GDM1 (cell line): Measurements from ENCODE around the gene CAMK2D.
A peak's percentile ranks its signal among the peaks of the same experiment; 100 is the strongest.

Experiments used
- DNase-seq: peaks from one replicate; lab custom pipeline; 2025; lab: John Stamatoyannopoulos, UW

Gene CAMK2D

DNA sequence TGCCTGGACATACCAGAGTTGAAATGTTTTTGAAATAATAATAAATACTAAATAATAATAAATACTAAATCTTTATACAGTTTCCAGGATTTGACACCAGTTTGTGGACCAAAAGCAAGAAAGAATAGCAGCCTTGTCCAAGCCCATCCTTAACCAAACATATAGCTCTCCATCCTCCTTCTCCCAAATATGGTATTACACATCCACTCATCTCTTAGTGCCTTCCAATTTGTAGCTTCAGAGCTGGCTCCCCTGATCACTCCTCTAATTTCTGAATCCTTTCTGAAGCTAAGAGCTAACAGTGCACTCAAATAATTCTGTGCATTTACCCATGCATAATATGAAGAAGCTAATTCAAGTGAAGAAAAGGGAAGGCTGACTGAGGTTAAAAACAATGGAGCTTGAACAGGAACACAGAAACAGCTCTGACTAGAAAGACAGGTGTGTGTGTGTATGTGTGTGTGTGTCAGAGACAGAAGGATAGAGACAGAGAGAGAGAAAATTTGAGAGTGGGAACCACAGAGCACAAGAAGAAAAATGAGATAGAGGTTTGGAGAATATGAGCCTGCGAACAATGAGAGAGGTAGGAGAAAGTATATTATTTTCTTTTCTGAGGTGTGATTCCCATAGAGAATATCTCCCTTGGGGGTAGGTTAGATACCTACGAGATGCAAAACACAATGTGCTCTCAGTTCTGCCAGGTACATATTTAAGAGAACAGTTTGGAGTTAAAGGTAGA is 123.5 kb downstream of the CAMK2D start:
- DNase-seq, result no peak

DNA sequence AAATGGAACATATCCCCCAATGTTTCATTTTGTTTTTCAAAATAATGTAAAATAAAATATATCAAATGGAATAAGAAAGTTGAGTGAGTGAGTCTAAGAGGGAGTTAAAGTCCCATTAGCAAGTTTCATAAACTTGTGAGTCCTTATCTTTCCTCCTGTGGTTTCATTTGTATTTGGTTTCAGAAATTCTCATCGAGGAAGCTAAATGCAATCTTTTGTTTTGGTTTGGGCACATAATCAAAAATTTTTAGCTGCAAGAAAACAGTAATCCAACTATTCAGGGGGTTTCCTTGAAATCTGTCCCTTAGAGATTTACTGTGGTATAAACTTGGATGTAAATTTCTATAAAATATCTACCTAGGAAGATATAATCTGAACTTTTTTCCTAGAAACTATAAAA is 124.2 kb downstream of the CAMK2D start:
- DNase-seq, result no peak

DNA sequence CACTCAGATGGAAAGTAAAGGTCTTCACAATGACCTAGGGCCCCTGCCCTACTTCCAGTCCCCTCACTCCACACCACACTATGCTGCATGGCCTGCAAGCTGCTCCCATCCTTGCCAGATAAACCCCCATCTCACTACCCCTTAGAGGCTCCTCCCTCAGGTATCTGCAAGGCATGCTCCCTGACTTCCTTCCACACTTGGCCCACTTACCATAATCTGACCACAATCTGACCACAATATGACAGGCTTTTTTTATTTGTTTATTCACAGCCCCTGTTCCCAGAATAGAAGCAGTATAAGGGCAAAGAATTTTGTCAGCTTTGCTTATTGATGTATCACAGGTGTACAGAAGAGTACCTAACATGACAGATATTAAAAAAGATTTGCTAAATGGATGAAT is 124.7 kb downstream of the CAMK2D start:
- peak; percentile 29 for DNase-seq

DNA sequence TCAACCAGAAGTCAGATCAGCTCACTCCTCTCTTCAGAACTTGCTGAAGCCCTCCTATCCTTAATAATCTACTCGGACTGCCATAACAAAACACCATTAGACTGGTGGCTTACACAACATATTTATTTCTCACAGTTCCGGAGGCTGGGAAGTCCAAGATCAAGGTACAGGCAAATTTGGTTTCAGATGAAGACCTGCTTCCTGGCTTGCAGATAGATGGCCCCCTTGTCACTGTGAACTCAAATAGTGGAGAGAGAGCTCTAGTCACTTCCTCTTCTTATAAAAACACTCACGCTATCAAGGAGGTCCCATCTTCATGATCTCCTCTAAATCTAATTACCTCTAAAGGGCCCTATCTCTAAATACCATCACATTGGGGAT is 125.1 kb downstream of the CAMK2D start:
- DNase-seq, result no peak

DNA sequence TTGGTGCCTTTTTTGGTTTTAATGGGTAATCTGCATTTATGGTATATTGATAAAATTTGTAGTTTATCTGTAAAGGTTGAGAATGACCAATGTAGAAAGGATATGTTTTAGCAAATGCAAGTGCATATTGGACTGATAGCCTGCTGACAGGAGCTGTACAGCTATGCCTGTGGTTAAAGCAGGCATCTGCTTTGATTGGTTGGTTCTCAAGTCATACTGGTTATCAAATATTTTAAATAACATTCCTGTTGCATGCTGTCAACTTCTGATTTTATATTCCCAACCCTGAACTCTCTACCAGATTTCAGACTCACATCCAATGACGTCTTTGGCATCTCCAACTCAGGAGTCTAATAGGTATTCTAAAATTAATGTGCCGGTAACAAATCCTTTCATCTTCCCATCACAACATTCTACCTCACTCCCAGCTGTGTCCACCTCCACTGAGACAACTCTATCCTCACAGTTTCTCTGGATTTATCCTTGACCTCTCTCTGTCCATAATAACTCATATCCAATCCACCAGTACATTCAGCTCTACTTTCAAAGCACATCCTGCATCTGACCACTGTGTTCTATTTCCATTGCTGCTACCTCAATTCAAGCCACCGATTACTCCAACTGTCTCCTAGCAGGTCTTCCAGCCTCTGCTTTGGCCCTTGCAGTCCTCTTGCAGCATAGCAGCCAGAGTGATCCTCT is 125.7 kb downstream of the CAMK2D start:
- DNase-seq, result no peak

DNA sequence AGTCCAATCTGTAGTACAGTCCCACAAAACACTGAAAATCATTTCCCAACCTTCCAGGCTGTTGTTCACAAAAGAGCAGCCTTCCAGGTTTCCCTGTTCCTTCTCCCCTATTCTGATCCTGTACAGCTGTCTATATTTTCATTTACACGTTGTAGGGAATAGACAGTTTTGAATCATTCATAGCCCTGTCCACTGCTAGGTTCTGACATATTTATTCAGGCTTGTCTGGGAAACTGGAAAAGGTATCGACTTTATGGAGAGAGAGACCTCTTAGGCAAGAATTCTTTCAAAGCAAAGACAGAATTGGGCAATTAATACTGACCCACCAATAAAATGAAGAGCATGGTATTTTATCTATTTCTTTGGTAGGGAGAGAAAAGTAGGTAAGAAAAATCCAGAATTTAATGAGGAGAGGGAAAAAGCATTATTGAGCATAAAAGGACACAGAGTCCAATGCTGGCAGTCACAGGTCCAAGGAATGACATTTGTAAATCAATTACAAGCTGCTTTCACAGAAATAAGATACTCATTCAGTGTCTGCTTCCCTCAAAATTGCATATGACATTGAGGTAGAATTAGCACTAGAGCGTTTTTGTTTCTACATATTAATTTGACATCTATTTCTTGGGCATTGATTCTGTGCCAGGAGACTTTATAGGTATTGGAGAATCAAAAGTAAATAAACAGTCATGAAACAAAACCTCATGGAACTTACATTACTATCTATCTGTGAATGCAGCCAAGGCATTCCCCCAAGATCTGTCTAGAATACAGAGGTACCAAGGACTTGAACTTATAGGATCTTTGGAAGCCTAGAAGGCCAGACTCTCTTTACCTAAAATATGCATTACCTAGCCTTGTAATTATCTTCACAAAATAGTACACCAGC is 127.2 kb downstream of the CAMK2D start:
- no peak for DNase-seq

DNA sequence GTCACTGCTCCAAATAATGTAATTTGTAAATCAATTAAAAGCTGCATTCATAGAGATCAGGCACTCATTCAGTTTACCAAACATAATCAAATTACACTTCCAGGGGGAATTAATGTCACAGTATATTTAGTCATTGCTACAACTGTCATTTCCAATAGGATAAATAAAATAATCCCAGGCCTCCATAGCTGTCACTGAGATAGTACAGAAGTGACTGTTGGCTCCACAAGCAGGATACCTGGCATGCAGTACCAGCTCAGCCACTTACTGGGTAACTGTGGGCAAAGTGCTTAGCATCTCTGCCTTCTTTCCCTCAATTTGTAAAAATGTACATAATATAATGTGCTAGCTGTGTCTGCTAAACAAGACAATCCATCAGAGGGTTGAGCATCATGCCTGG is 128.1 kb downstream of the CAMK2D start:
- no peak for DNase-seq

DNA sequence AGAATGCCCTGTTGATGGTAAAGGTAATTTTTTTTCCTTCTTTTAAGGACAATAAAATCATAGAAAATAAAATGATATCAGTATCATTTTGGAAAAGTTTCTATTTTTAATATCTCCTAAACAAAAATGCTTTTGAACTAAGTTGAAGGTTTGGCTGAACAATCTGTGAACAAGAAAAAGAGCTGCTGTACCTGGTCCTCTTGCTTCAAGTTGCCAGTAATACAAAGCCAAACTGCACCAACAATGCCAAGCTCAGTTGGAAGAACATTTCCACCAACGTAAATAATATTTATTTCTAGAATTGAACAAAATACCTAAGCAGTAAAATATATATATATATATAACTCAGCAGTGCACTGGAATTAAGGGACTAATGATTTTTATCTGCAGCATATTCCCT is 132.8 kb downstream of the CAMK2D start:
- DNase-seq, result no peak

DNA sequence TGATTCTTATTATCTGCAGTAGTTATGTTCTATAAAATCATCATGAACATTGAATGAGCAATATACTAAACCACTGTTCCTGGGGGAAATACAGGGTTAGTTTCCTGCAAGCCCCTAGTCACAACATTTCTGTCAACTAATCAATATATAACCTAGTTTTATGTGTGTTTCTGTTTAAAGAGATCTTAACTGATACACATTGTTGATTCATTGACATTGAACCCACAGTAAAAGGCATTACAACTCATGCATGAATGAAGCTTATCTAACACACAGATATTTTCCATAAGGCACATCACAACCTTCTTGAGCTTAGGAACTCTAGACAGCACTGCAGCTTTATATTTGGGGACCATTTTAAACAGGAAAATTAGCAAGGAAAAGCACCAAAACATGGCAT is 134.2 kb downstream of the CAMK2D start:
- DNase-seq, result no peak

DNA sequence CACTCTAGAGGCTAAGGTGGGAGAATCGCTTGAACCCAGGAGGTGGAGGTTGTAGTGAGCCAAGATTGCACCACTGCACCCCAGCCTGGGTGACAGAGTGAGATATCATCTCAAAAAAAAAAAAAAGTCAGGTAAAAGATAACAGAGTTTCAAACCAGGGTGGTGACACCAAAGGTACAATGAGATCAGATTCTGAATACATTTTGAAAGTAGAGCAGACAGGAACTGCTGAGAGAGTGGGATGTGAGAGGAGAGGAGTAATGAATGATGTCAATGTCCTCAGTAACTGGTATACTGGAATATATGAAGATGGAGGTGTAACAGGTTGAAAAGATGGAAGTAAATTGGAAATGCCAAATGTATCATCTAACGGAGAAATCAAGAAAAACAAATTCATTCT is 135.6 kb downstream of the CAMK2D start:
- DNase-seq, result no peak

DNA sequence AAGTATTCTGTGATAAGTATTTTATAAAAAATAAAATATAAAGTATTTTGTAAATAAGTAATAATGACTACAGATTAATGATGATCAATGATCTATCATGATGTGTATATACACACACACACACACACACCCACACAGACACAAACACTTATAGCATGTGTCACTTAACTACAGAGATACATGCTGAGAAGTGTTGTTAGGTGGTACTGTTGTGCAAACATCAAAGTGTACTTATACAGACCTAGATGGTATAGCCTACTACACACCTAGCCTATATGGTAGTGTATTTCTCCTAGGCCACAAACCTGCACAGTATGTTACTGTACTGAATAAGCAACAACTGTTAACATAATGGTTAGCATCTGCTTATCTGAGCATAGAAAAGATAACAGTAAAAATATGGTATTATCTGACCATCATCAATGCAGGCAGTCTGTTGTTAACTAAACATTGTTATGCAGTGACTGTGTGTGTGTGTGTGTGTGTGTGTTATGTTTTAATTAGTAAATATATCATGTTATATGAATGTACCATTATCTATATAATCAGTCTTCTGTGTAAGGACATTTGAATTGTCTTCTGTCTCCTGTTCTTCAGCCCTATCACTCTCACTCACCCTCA is 138.2 kb downstream of the CAMK2D start:
- DNase-seq, result no peak

DNA sequence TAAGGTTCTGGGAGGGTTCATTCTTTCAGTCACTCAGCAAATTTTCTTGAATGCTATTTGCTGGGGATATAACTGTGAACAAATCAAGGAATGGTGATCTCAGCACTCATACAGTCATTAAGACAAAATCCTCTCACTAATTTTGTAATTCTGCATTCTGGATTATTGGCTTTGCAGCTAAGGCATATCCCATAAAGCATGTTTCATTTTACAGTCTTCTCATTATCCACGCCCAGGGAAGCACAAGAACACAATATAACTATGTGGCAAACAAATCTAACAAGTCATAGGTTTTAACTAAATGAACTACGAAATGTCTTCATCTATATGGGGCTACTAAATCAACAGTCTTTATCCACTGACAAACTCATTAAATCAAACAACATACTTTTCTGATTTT is 139.9 kb downstream of the CAMK2D start:
- no peak for DNase-seq

DNA sequence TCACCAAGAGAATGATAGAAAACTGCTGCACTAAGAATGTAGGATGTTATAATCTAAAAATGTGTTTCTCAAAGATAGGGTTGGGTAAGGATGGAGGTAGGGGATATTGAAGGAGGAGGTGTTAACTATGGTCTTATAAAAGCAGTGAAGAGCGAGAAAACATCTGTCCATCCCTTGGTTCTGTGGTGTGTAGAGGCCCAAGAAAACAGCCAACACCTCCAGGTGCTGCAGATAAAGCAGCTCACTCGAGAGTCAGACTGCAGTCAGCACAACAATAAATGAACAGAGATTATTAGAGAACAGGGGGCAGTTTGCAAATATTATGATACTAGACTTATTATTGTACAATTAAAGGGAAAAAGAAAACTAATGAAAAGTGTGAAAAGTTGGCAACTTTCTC is 141.5 kb downstream of the CAMK2D start:
- DNase-seq, result no peak

DNA sequence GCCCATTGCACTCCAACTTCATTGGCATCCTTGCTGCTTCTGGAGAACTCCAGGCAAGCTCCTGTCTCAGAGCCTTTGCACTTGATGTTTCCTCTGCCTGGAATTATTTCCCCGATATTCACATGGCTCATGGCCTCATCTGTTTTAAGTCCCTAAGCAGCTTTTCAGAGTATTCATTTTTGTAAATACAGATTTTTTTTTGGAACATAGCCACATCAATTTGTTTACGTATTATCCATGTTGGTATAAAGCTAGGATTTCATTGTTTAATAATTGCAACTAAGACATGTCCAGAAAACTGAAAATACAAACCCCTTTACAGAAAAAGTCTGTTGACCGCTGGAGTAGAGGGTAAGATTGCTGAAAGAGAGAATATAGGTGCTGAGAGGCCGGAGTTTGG is 142.0 kb downstream of the CAMK2D start:
- DNase-seq, result no peak

DNA sequence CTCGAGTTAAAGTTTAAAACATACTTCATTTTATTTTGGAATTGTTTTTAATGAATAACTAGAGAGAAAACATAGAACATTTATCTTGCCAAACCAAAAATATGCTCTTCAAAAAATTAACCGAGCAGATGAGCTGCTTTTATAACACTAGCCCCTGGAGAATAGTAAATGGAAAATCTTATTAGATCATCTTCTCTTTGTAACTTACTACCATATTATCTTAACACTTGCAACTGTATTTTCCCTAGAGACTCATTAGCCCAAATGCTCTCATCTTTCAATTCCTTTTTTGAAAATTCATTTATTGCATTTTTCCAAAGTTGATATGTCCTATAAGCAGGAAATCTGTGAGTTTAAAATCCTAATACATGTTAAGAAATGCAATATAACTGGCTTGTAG is 143.3 kb downstream of the CAMK2D start:
- no peak for DNase-seq

DNA sequence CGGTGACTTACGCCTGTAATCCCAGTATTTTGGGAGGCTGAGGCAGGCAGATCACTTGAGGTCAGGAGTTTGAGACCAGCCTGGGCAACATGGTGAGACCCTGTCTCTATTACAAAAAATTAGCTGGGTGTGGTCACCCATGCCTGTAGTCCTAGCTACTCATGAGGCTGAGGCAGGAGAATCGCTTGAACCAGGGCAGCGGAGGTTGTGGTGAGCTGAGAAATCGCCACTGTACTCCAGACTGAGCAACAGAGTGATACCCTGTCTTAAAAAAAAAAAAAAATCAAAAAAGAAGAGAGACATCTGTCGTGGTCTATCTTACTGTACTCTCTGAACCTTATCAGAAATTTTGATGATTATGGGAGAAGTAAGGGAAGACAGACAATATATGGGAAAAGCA is 144.3 kb downstream of the CAMK2D start:
- DNase-seq, result no peak

DNA sequence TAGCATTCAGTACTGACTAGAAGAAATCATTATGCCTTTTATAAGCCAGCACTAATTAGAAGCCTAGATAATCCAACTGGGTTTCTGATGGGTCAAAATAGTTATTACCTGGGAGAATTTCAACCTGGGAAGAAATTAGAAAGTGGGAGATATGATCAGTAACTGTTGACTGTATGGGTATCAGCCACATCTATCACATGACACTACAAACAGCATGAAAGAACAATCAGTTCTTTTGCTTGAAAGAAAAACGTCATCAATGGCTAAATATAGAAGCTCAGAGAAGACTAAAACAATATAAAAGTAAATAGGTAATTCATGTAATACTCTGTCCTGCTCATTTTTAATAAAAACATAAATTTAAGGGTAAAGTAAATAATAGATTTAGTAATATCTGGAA is 145.1 kb downstream of the CAMK2D start:
- DNase-seq, result no peak

DNA sequence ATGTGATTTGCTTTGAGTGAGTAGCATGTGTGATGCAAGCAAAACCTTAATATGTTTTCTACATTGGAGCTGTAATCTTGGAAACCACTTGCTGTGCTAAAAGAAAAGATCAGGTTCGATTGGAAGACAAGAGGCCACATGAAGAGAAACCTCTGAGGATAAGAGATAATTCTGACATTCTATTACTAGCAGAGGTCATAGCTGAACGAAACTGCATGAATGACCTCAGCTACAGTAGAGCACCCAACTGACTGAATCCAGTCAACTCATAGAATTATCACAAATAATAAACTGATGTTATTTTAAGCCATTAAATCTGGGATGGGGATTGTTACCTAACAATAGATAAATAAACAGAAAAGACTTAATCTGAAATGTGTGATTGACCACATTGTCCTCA is 147.1 kb downstream of the CAMK2D start:
- DNase-seq, result no peak

DNA sequence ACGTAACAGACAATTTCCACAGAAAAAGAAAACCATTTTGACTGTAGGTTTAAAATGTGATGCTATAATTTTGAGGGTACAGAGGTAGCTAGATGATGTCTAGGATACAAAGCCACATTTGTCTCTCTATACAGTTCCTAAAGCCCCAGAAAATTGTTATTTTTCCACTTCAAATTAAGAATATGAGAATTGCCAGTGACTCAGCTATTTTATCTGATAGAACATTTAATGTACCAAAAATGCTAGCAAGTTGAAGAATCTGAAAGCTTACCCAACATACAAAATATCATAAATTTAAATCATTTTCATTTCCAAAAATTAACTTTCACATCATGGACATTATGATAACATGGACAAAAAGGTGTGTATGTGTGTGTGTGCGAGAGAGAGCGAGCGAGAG is 148.0 kb downstream of the CAMK2D start:
- no peak for DNase-seq

DNA sequence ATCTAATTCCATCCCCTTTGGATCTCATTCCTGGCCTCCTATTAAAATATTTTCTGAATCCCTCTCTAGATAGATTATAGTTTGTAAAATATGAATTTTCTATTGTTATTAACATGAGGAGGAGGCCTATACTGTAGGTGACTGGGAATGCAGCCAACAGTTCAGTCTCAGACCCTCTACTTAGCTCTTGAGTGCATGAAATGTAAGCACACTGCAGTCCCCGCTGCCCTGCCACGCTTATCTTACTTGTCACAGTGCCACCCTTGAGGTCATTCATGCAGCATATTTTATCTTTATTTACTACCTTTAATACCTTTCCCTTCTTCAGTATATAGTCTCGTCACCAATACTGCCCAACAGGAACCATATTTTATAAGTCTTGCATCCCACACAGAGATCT is 151.0 kb downstream of the CAMK2D start:
- DNase-seq, result no peak

DNA sequence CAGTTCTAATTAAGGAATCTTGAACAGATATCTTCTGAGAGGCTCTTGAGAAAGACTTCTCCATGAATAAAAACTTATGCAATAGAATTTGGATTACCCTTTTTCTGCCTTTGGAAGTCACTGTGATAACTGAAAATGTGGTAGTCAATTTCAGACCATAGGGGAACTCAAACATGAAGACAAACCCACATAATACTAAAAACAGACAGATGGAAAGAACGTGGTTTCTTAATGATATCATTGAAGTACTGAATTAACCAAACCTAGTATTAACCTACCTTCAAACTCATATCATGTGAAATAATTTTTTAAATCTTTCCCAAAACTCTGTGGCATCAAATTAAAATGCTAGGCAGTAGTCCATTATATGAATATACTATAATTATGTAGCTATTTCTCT is 153.5 kb downstream of the CAMK2D start:
- no peak for DNase-seq

DNA sequence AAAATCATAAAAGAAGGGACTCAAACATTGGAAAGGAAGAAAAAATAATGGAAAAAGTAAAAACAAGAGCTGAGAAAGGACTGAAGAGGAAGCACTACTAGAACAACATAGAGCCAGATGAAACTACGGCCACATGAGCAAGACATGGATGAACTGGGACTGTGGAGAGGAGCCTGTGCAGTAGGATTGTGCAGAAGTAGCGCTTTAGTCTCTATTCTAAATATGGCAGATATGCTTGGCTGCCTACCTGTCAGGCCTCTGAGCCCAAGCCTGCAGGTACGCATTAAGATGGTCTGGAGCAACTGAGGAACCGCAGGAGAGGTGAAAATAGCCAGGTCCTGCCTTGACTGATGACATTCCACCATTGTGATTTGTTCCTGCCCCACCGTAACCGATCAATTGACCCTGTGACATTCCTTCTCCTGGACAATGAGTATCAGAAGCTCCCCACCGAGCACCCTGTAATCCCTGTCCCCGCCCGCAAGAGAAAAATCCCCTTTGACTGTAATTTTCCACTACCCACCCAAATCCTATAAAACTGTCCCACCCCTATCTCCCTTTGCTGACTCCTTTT is 154.3 kb downstream of the CAMK2D start:
- no peak for DNase-seq
